Measurements from ENCODE around the gene ZNF683. TPM values are rescaled to one million over a fixed set of nuclear protein-coding genes. Genes with fewer than 3 reads are reported as not detected.

ZNF683 gene
- total RNA-seq, 1 donor from 2014 or later, result not detected

DNA sequence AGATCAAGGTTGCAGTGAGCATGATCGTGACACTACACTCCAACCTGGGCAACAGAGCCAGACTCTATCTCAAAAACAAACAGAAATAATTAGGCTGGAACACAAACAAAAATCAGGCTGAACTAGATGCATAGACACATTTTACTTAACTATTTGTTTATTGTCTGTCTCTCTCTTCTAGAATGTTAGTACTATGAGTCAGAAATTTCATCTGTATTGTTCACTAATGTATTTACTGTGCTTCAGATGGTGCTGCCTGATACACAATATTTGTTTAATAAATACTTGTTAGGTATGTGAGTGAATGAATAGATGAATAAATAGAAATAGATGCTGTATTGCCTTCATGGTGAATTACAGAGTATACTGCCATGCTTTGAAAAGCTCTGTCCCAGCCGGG lies 32.1 kb upstream of the ZNF683 start:
- H3K27me3 Mint-ChIP-seq (ENCODE audit: low read depth), result peaks cover 13% of the 10 kb centered on the region
- peaks cover 11% of the 10 kb centered on the region for H3K4me1 Mint-ChIP-seq
- no peak overlapping the region for H3K27ac Mint-ChIP-seq
- no peaks in the 10 kb centered on the region for H3K36me3 Mint-ChIP-seq
- no peaks in the 10 kb centered on the region for H3K9me3 Mint-ChIP-seq
- no peak for DNase-seq (ENCODE audit: low spot score in 2 of 2, unreplicated experiment in 2 of 2)
- TF ChIP-seq, protein P1, sequence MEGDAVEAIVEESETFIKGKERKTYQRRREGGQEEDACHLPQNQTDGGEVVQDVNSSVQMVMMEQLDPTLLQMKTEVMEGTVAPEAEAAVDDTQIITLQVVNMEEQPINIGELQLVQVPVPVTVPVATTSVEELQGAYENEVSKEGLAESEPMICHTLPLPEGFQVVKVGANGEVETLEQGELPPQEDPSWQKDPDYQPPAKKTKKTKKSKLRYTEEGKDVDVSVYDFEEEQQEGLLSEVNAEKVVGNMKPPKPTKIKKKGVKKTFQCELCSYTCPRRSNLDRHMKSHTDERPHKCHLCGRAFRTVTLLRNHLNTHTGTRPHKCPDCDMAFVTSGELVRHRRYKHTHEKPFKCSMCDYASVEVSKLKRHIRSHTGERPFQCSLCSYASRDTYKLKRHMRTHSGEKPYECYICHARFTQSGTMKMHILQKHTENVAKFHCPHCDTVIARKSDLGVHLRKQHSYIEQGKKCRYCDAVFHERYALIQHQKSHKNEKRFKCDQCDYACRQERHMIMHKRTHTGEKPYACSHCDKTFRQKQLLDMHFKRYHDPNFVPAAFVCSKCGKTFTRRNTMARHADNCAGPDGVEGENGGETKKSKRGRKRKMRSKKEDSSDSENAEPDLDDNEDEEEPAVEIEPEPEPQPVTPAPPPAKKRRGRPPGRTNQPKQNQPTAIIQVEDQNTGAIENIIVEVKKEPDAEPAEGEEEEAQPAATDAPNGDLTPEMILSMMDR (IDR thresholded peaks at IDR 0.05; ENCODE audit: unreplicated experiment), result no peak
- no peak overlapping the region for H3K4me3 Mint-ChIP-seq

DNA sequence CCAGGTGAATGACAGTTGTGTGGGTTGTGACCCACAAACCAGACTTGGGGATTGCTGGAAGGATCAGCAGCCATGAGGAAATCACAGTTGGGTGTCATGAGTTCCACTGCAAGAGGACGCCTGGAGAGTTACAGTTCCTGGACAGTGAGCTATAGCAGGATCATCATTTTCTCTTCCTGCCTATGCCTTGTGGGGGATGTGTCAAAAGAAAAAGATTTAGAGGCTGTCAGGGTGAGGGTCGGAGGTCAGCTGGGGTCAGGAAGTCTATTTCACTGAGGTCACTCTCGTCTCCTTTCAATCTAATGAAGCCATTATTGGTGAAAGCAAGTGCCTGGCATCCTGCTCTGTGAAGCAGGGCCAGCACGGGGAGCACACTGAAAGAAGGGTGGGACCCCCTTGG lies 31.1 kb upstream of the ZNF683 start:
- H3K36me3 Mint-ChIP-seq, result no peaks in the 10 kb centered on the region
- no peak overlapping the region for H3K4me3 Mint-ChIP-seq
- TF ChIP-seq, protein P1 (IDR thresholded peaks at IDR 0.05; ENCODE audit: unreplicated experiment), result no peak
- H3K9me3 Mint-ChIP-seq, result no peaks in the 10 kb centered on the region
- no peak overlapping the region for H3K27ac Mint-ChIP-seq
- H3K27me3 Mint-ChIP-seq (ENCODE audit: low read depth), result peaks cover 3% of the 10 kb centered on the region
- no peak for DNase-seq (ENCODE audit: low spot score in 2 of 2, unreplicated experiment in 2 of 2)
- peaks cover 4% of the 10 kb centered on the region for H3K4me1 Mint-ChIP-seq

DNA sequence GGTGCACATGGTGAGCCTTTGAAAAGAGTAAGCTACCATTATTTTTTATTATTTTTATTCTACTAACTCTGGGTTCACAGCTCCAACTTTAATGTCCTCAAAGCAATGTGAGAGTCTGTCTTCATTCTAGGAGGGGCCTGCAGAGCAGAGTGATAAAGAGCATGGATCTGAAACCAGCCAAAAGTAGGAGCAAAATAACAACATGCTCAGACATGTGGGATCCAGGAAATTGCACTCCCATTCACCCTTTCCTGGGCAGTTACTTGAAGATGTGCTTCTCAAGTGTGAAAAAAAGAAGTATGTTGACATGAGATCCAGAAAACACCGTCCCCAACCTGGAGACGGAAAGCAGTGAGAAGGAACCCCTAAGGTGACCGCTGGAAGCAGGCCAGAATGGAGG lies 29.3 kb upstream of the ZNF683 start:
- no peak for DNase-seq (ENCODE audit: low spot score in 2 of 2, unreplicated experiment in 2 of 2)
- H3K4me1 Mint-ChIP-seq, result peaks cover 2% of the 10 kb centered on the region
- no peaks in the 10 kb centered on the region for H3K27me3 Mint-ChIP-seq (ENCODE audit: low read depth)
- TF ChIP-seq, protein P1 (IDR thresholded peaks at IDR 0.05; ENCODE audit: unreplicated experiment), result no peak
- H3K4me3 Mint-ChIP-seq, result no peak overlapping the region
- H3K9me3 Mint-ChIP-seq, result no peaks in the 10 kb centered on the region
- H3K27ac Mint-ChIP-seq, result no peak overlapping the region
- H3K36me3 Mint-ChIP-seq, result no peaks in the 10 kb centered on the region

DNA sequence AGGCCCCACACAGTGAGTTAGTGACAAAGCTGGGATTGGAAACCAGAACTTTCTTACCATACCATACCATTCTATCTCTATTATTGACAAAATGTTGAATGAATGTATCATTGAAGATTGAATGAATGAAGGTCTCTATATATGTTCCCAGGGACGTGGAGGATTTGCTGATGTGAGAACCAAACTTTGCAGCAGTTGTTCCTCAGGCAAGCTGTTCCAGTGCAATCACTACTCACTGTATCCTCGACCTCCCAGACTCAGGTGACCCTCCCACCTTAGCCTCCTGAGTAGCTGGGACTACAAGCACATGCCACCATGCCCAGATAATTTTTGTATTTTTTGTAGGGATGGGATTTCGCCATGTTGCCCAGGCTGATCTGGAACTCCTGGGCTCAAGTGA lies 26.5 kb upstream of the ZNF683 start:
- no peaks in the 10 kb centered on the region for H3K36me3 Mint-ChIP-seq
- no peak for DNase-seq (ENCODE audit: low spot score in 2 of 2, unreplicated experiment in 2 of 2)
- no peaks in the 10 kb centered on the region for H3K27me3 Mint-ChIP-seq (ENCODE audit: low read depth)
- H3K27ac Mint-ChIP-seq, result no peak overlapping the region
- H3K4me3 Mint-ChIP-seq, result no peak overlapping the region
- peaks cover 2% of the 10 kb centered on the region for H3K4me1 Mint-ChIP-seq
- TF ChIP-seq, protein P1 (IDR thresholded peaks at IDR 0.05; ENCODE audit: unreplicated experiment), result no peak
- H3K9me3 Mint-ChIP-seq, result no peaks in the 10 kb centered on the region

DNA sequence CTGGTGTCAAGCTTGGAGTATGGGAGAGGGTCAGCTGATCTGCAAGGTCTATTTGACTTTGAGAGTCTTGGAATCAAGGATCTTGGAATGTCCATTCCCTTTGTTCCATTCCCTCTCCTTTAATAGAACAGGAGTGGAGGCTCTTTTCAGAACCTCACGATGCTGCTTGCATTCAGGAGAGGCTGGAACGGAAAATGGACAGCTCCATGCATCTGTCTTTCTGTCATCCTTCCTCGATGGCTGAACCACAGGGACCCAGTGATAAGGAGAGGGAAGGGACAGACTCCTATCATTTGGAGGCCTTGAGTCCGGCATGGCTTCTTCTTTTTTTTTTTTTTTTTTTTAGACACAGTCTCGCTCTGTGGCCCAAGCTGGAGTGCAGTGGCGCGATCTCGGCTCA lies 23.2 kb upstream of the ZNF683 start:
- no peak for DNase-seq (ENCODE audit: low spot score in 2 of 2, unreplicated experiment in 2 of 2)
- H3K4me1 Mint-ChIP-seq, result no peaks in the 10 kb centered on the region
- no peak overlapping the region for H3K27ac Mint-ChIP-seq
- TF ChIP-seq, protein P1 (IDR thresholded peaks at IDR 0.05; ENCODE audit: unreplicated experiment), result no peak
- no peaks in the 10 kb centered on the region for H3K27me3 Mint-ChIP-seq (ENCODE audit: low read depth)
- H3K9me3 Mint-ChIP-seq, result no peaks in the 10 kb centered on the region
- no peaks in the 10 kb centered on the region for H3K36me3 Mint-ChIP-seq
- no peak overlapping the region for H3K4me3 Mint-ChIP-seq

DNA sequence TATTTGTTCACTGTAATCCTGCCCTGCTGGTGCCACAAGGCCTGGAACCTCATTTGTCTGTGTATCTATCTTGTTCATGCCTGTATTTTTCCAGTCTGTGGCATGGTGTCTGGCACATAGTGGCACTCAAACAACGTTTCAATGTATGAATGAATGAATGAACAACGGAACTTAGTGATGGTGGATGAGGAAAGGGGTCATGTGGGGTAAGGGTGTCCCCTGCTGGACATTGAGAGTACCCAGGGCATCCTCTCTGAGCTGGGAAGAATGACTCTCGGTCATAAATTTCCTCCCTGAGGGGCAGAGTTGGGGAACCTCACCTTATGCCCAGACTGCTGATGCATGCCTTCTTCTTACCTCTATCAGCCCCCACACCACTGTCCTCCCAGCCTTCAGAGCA lies 18.9 kb upstream of the ZNF683 start:
- H3K9me3 Mint-ChIP-seq, result no peaks in the 10 kb centered on the region
- H3K36me3 Mint-ChIP-seq, result no peaks in the 10 kb centered on the region
- H3K27ac Mint-ChIP-seq, result no peak overlapping the region
- H3K4me1 Mint-ChIP-seq, result no peaks in the 10 kb centered on the region
- TF ChIP-seq, protein P1 (IDR thresholded peaks at IDR 0.05; ENCODE audit: unreplicated experiment), result no peak
- DNase-seq (ENCODE audit: low spot score in 2 of 2, unreplicated experiment in 2 of 2), result no peak
- no peaks in the 10 kb centered on the region for H3K27me3 Mint-ChIP-seq (ENCODE audit: low read depth)
- H3K4me3 Mint-ChIP-seq, result no peak overlapping the region

Data from mesothelial cell of epicardium (in vitro differentiated cells).